ENCODE data around the gene STX18.

Gene STX18

GRCh38 chr4:4392501-4393183 is 149.2 kb downstream of the STX18 start:
- H3K36me3 ChIP-seq (ENCODE audit: insufficient read depth, insufficient read length, low read length), result peaks cover 20% of the 10 kb centered on the region
- DNase-seq (ENCODE audit: low read depth, low spot score), result no peak
- H3K27me3 ChIP-seq (ENCODE audit: insufficient read depth, insufficient read length), result peaks cover 40% of the 10 kb centered on the region
- no peak overlapping the region for H3K4me3 ChIP-seq (ENCODE audit: insufficient read length, low read depth)
- peaks cover 6% of the 10 kb centered on the region for H3K4me1 ChIP-seq (ENCODE audit: insufficient read depth, insufficient read length)
- no peak overlapping the region for H3K9ac ChIP-seq (ENCODE audit: insufficient read length, low read depth)
- H3K9me3 ChIP-seq (ENCODE audit: insufficient read depth, low read length), result no peaks in the 10 kb centered on the region
- no peak for TF ChIP-seq YY1 (IDR thresholded peaks at IDR 0.05; ENCODE audit: insufficient read depth, insufficient read length)

DNA sequence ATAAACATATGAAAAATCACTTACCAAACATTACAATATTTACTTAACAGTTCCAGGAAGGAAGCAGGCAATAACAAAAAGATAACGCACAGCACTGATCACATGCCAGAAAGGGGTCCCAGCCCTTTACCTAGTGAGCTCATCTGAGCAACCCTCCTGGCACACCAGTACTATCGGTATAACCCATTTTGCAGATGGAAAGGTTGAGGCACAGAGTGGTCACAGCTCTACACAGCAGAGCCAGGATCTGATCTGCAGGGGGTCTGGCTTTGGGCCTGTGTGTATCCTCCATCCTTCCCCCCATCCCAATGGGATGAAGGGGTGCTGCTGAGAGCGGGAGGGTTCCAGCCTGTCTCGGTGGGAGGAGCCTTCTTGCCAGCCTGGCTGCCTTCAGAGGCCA is 150.0 kb downstream of the STX18 start:
- H3K4me3 ChIP-seq (ENCODE audit: insufficient read length, low read depth), result no peak overlapping the region
- TF ChIP-seq YY1 (IDR thresholded peaks at IDR 0.05; ENCODE audit: insufficient read depth, insufficient read length) (no peak), ZNF274 (IDR thresholded peaks at IDR 0.05; ENCODE audit: low read depth, low read length) (no peak), SUZ12 (IDR thresholded peaks at IDR 0.05; ENCODE audit: extremely low read depth, insufficient read depth, insufficient read length) (no peak)
- no peak overlapping the region for H3K9ac ChIP-seq (ENCODE audit: insufficient read length, low read depth)
- no peak for DNase-seq (ENCODE audit: low read depth, low spot score)
- H3K4me1 ChIP-seq (ENCODE audit: insufficient read depth, insufficient read length), result no peaks in the 10 kb centered on the region
- no peaks in the 10 kb centered on the region for H3K9me3 ChIP-seq (ENCODE audit: insufficient read depth, low read length)
- H3K36me3 ChIP-seq (ENCODE audit: insufficient read depth, insufficient read length, low read length), result peaks cover 20% of the 10 kb centered on the region
- H3K27me3 ChIP-seq (ENCODE audit: insufficient read depth, insufficient read length), result peaks cover 48% of the 10 kb centered on the region

- Histone ChIP-seq H3K36me3 (ENCODE audit: insufficient read depth, insufficient read length, low read length) (peaks cover 20% of the 10 kb centered on the region), H3K4me3 (ENCODE audit: insufficient read length, low read depth) (no peak overlapping the region), H3K9me3 (ENCODE audit: insufficient read depth, low read length) (no peaks in the 10 kb centered on the region), H3K27me3 (ENCODE audit: insufficient read depth, insufficient read length) (peaks cover 60% of the 10 kb centered on the region), H3K4me1 (ENCODE audit: insufficient read depth, insufficient read length) (peaks cover 3% of the 10 kb centered on the region), H3K9ac (ENCODE audit: insufficient read length, low read depth) (no peak overlapping the region)
- DNase-seq (ENCODE audit: low read depth, low spot score), result no peak
- TF ChIP-seq SUZ12 (IDR thresholded peaks at IDR 0.05; ENCODE audit: extremely low read depth, insufficient read depth, insufficient read length) (no peak), YY1 (IDR thresholded peaks at IDR 0.05; ENCODE audit: insufficient read depth, insufficient read length) (no peak), ZNF274 (IDR thresholded peaks at IDR 0.05; ENCODE audit: low read depth, low read length) (no peak)
Observed at GRCh38 chr4:4390515-4391240, 151.2 kb downstream of the STX18 start.

DNA sequence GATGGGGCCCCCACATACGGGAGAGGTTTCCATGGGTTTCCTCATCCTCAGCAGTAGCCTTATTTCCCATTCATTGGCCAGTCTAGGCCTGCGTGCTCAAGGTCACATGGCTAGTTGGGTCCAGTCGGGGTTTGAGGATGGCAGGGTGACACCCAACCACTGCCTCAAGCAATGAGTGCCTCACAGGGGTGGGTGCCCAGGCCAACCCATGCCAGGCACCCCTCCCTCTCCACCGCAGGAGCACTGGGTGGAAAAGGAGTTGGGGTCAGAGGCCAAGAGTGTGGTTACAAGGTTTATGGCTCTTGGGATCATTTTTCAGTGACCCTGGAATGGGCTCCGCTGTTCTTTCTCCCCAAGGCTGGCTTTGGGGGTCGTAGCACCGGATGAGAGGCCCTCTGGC is 151.8 kb downstream of the STX18 start:
- Histone ChIP-seq H3K4me3 (ENCODE audit: insufficient read length, low read depth) (no peak overlapping the region), H3K4me1 (ENCODE audit: insufficient read depth, insufficient read length) (peaks cover 7% of the 10 kb centered on the region), H3K9ac (ENCODE audit: insufficient read length, low read depth) (no peak overlapping the region), H3K27me3 (ENCODE audit: insufficient read depth, insufficient read length) (peaks cover 65% of the 10 kb centered on the region), H3K36me3 (ENCODE audit: insufficient read depth, insufficient read length, low read length) (peaks cover 18% of the 10 kb centered on the region), H3K9me3 (ENCODE audit: insufficient read depth, low read length) (no peaks in the 10 kb centered on the region)
- DNase-seq (ENCODE audit: low read depth, low spot score), result no peak
- TF ChIP-seq YY1 (IDR thresholded peaks at IDR 0.05; ENCODE audit: insufficient read depth, insufficient read length), result no peak
- TF ChIP-seq SUZ12 (IDR thresholded peaks at IDR 0.05; ENCODE audit: extremely low read depth, insufficient read depth, insufficient read length), result no peak
- no peak for TF ChIP-seq ZNF274 (IDR thresholded peaks at IDR 0.05; ENCODE audit: low read depth, low read length)

GRCh38 chr4:4388836-4389575 is 152.8 kb downstream of the STX18 start:
- peaks cover 13% of the 10 kb centered on the region for H3K36me3 ChIP-seq (ENCODE audit: insufficient read depth, insufficient read length, low read length)
- DNase-seq (ENCODE audit: low read depth, low spot score), result no peak
- no peak overlapping the region for H3K9ac ChIP-seq (ENCODE audit: insufficient read length, low read depth)
- H3K4me1 ChIP-seq (ENCODE audit: insufficient read depth, insufficient read length), result peaks cover 7% of the 10 kb centered on the region
- no peaks in the 10 kb centered on the region for H3K9me3 ChIP-seq (ENCODE audit: insufficient read depth, low read length)
- H3K27me3 ChIP-seq (ENCODE audit: insufficient read depth, insufficient read length), result peaks cover 70% of the 10 kb centered on the region
- no peak for TF ChIP-seq ZNF274 (IDR thresholded peaks at IDR 0.05; ENCODE audit: low read depth, low read length)
- TF ChIP-seq SUZ12 (IDR thresholded peaks at IDR 0.05; ENCODE audit: extremely low read depth, insufficient read depth, insufficient read length), result no peak
- no peak for TF ChIP-seq YY1 (IDR thresholded peaks at IDR 0.05; ENCODE audit: insufficient read depth, insufficient read length)
- no peak overlapping the region for H3K4me3 ChIP-seq (ENCODE audit: insufficient read length, low read depth)

DNA sequence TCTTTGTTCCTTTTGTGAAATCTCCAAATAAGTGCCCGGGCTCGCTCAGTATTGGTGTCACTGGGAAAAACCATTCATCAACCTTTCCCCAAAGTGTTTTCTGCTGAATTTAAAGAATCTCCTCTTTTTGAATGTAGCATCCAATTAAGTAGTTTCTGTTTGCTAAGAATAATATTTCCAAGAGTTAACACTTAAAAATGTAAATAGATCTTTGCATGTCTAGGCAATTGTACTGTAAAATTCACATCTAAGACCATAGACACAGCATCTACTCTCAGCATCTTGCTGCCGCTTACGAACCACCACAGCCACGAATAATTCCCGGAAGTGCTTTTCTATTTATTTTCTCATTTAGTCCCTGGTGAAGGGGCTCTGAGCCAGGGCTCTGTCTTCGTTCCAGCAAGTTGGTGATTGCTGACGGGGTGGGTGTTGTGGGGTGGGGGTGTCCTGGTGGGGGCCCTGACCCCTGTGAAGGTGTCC is 153.5 kb downstream of the STX18 start:
- TF ChIP-seq YY1 (IDR thresholded peaks at IDR 0.05; ENCODE audit: insufficient read depth, insufficient read length) (no peak), SUZ12 (IDR thresholded peaks at IDR 0.05; ENCODE audit: extremely low read depth, insufficient read depth, insufficient read length) (no peak), ZNF274 (IDR thresholded peaks at IDR 0.05; ENCODE audit: low read depth, low read length) (no peak)
- peaks cover 13% of the 10 kb centered on the region for H3K36me3 ChIP-seq (ENCODE audit: insufficient read depth, insufficient read length, low read length)

More for the DNA sequence above, 153.5 kb downstream of the STX18 start:
- no peak overlapping the region for H3K4me3 ChIP-seq (ENCODE audit: insufficient read length, low read depth)
- no peak for DNase-seq (ENCODE audit: low read depth, low spot score)
- H3K4me1 ChIP-seq (ENCODE audit: insufficient read depth, insufficient read length), result peaks cover 7% of the 10 kb centered on the region
- no peak overlapping the region for H3K9ac ChIP-seq (ENCODE audit: insufficient read length, low read depth)
- no peaks in the 10 kb centered on the region for H3K9me3 ChIP-seq (ENCODE audit: insufficient read depth, low read length)
- peaks cover 72% of the 10 kb centered on the region for H3K27me3 ChIP-seq (ENCODE audit: insufficient read depth, insufficient read length)

All from NT2/D1 (cell line).